GM12891 (cell line): Measurements from ENCODE around the gene NRXN2.

Source experiments
- POLR2A ChIP-seq: IDR thresholded peaks from 2 replicates; pipeline ENCODE4 v1.6.1; 2011; ENCODE audit warnings: low read depth, low read length, control low read depth
- SPI1 ChIP-seq: IDR thresholded peaks from 2 replicates; pipeline ENCODE4 v1.6.1; 2011; ENCODE audit warnings: low read depth, low read length, control low read depth
- TAF1 ChIP-seq: IDR thresholded peaks from 2 replicates; pipeline ENCODE4 v1.6.1; 2011; ENCODE audit warnings: low read depth, low read length, control low read depth

DNA sequence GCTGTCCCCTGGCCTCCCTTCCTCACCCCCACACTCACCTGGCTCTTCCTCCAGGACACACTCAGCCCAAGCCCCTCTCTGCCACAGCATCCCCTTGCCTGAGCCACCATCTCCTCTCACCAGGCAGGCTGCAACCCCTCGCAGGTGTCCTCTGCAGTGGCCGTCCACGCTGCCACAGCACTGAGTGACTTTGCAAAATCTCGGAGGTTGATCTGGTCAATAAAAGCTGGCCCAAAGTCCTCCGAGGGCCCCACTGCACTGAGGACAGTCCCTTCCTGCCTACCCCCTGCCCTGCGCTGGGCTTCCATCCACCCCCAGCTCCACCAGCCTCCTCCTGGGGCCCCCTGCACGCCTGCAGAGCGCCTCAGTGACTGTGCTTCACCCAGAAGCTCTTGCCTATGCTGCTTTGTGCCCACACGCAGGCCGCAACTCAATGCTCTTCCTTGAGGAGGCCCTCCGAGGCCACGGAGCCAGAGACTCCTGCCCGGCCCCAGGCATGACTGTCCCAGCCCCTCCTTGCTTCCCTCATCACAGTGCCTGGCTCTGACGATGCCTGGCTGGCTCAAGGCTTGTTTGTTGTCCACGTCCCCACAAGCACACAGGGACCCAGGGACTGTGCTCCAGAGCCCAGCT lies 162.7 kb downstream of the NRXN2 start:
- TF ChIP-seq POLR2A, result no peak
- TF ChIP-seq TAF1, result no peak
- no peak for TF ChIP-seq SPI1
